ENCODE measurements around the gene DDA1. TPM values are rescaled to one million over a fixed set of nuclear protein-coding genes. Genes with fewer than 3 reads are reported as not detected.

Gene DDA1
- total and polyA plus RNA-seq, 2 of the 13 experiments (the other 11 are each of a cell fraction or from before 2014, with no cell fraction given) = 24.5 to 26.0 TPM

- TF ChIP-seq HINFP (CRISPR knock-in tag; IDR thresholded peaks at IDR 0.05; ENCODE audit: low read depth) (peak; percentile 100), ZNF773 (CRISPR knock-in tag; IDR thresholded peaks at IDR 0.05; ENCODE audit: borderline replicate concordance) (no peak), GLI4 (CRISPR knock-in tag; IDR thresholded peaks at IDR 0.05; ENCODE audit: borderline replicate concordance) (0 out of 2 replicates have a peak, but pooled peaks have one; percentile 29), ZNF484 (CRISPR knock-in tag; IDR thresholded peaks at IDR 0.05; ENCODE audit: borderline replicate concordance, low read depth) (no peak), ZNF616 (CRISPR knock-in tag; IDR thresholded peaks at IDR 0.05; ENCODE audit: low read depth) (no peak), NAIF1 (CRISPR knock-in tag; IDR thresholded peaks at IDR 0.05; ENCODE audit: borderline replicate concordance) (no peak), ZNF562 (CRISPR knock-in tag; IDR thresholded peaks at IDR 0.05; ENCODE audit: borderline replicate concordance) (no peak), MAF1 (CRISPR knock-in tag; IDR thresholded peaks at IDR 0.05; ENCODE audit: borderline replicate concordance) (no peak), BORCS8-MEF2B (CRISPR knock-in tag; IDR thresholded peaks at IDR 0.05) (peak; percentile 33; the same call in 1 of the 2 replicates), TIGD3 (CRISPR knock-in tag; IDR thresholded peaks at IDR 0.05; ENCODE audit: borderline replicate concordance) (no peak), NFIB (CRISPR knock-in tag; IDR thresholded peaks at IDR 0.05; ENCODE audit: borderline replicate concordance) (0 out of 2 replicates have a peak, but pooled peaks have one; percentile 25), ZUFSP (CRISPR knock-in tag; IDR thresholded peaks at IDR 0.05; ENCODE audit: borderline replicate concordance) (no peak), ZFP90 (CRISPR knock-in tag; IDR thresholded peaks at IDR 0.05; ENCODE audit: borderline replicate concordance) (peak; percentile 82), ZNF609 (CRISPR knock-in tag; IDR thresholded peaks at IDR 0.05; ENCODE audit: borderline replicate concordance) (no peak; the same call in 1 of the 2 replicates), SRSF4 (IDR thresholded peaks at IDR 0.05; ENCODE audit: low read depth, low read length, poor library complexity, severe bottlenecking) (no peak), ZNF780A (CRISPR knock-in tag; IDR thresholded peaks at IDR 0.05) (no peak)
Observed at GRCh38 chr19:17309198-17309964, at the start of gene DDA1 (continued).
